C4-2B (cell line): ENCODE data around the gene TMEM178A.

ENCODE experiments used
- CTCF ChIP-seq: fragments of 450-650 bp; conservative IDR thresholded peaks from 2 replicates; pipeline ENCODE4 v1.5.1; 2017; ENCODE audit warnings: mild to moderate bottlenecking
- ZFX ChIP-seq: fragments of 450-650 bp; IDR thresholded peaks from 2 replicates; pipeline ENCODE4 v1.6.1; 2017

DNA sequence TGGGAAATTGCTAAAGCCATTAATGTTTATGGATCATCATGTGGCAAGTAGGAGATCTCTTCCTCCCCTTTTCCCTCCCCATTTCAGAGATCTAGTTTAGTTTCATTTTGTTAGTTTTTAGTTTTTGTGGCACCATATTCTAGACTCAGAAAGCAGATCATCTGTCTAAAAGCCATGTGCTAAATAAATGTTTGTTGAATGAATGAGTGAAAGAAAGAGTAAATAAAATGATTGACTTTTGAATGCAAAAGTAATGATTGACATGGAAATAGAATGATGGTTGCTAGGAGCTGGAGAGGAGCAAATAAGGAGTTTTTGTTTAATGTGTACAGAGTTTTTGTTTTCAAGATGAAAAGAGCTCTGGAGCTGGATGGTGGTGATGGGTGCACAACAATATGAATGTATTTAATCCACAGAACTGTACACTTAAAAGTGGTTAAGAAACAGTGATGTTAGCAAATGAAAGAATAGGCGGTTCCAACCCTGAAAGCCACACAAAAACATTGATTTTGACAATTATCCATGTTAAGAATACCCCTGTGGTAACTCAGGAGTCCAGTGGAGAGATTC, 23.6 kb downstream of the TMEM178A start:
- TF ChIP-seq CTCF (no peak), ZFX (no peak)
